Uterus (tissue), 4 donors: ENCODE data around the gene PLXNC1. TPM values are rescaled to one million over a fixed set of nuclear protein-coding genes. Genes with fewer than 3 reads are reported as not detected.

ENCODE experiments used
- DNase-seq, 2 donors: peaks; one replicate each; pipeline ENCODE4 v3.0.0-alpha.2; 2019 to 2020
- H3K27ac ChIP-seq, 2 donors: fragments of 200-600 bp; sonication (generic); 1 replicate in 1 of 2; 2 replicates in 1 of 2; pipeline ENCODE4 v1.5.1; 2016 to 2018
- H3K27me3 ChIP-seq, 2 donors: fragments of 200-600 bp; sonication (generic); one replicate each; pipeline ENCODE4 v1.5.1; 2018 to 2019; ENCODE audit warnings: control low read depth in 1 of 2
- H3K36me3 ChIP-seq, 2 donors: fragments of 200-600 bp; sonication (generic); one replicate each; pipeline ENCODE4 v1.5.1; 2019; ENCODE audit warnings: control low read depth in 1 of 2
- H3K4me1 ChIP-seq, 2 donors: fragments of 200-600 bp; sonication (generic); one replicate each; pipeline ENCODE4 v1.5.1; 2018 to 2019; ENCODE audit warnings: control low read depth in 1 of 2
- H3K4me3 ChIP-seq, 2 donors: fragments of 200-600 bp; sonication (generic); 1 replicate in 1 of 2; 2 replicates in 1 of 2; pipeline ENCODE4 v1.5.1; 2018 to 2019; ENCODE audit warnings: mild to moderate bottlenecking in 1 of 2
- H3K9me3 ChIP-seq, 2 donors: fragments of 200-600 bp; sonication (generic); one replicate each; pipeline ENCODE4 v1.5.1; 2019; ENCODE audit warnings: control low read depth in 1 of 2
- CTCF ChIP-seq, 4 experiments: fragments of 200-600 bp in 2 of 4; fragments of 450-650 bp in 2 of 4; sonication (generic) in 2 of 4; IDR thresholded peaks; one replicate each; pipeline ENCODE4 v1.5.1; 2016 to 2019; ENCODE audit warnings: antibody characterized with exemption in 4 of 4, mild to moderate bottlenecking in 2 of 4, moderate library complexity in 1 of 4
- POLR2A ChIP-seq, 2 donors: fragments of 450-650 bp; IDR thresholded peaks; one replicate each; pipeline ENCODE4 v1.6.1; 2016; ENCODE audit warnings: antibody characterized with exemption in 2 of 2, mild to moderate bottlenecking in 1 of 2, moderate library complexity in 1 of 2
- intact Hi-C: fragments of 100-400 bp; cut with DNase I; formaldehyde crosslinking; loops from one replicate; pipeline ENCODE4 v1.15.1; 2023; ENCODE audit warnings: low total_unique reads
- total RNA-seq, 4 donors: library from RNA; depleted of rRNA in 3 of 4; stranded (reverse); fragments of >200 nt in 3 of 4; gene quantifications; one replicate each; pipeline versions ENCODE4 v1.1.0 to v1.2.4, GENCODE V29; 2014 to 2023
- donor health status: DM: yes; HTN: yes; CAD: no.

The PLXNC1 gene
- total RNA-seq = 10 to 100 TPM; 11.6 to 23.8 (median 16.3) TPM

GRCh38 chr12:94147991-94148738 is at the start of gene PLXNC1:
PLXNC1 (plus strand) TSS chr12:94148577; CDS start chr12:94148972, 395 bp downstream.
- peak within 1 kb of the TSS; percentile 53 to 59 for H3K27ac ChIP-seq
- H3K4me3 ChIP-seq = peak within 1 kb of the TSS; percentile 43 to 67
- intact Hi-C loops = loop anchor here (5.0 kb wide), 1 partner anchor 389 kb away; no protein-coding TSS in a partner anchor
- peak; percentile 43 to 46 for DNase-seq
- no peaks in the 10 kb centered on the region for H3K4me1 ChIP-seq
- no peaks in the 10 kb centered on the region for H3K9me3 ChIP-seq
- H3K36me3 ChIP-seq = no peaks in the 10 kb centered on the region
- no peaks in the 10 kb centered on the region for H3K27me3 ChIP-seq
- TF ChIP-seq CTCF (IDR thresholded peaks at IDR 0.05) (no peak), POLR2A (IDR thresholded peaks at IDR 0.05) (no peak)

- no peaks in the 10 kb centered on the region for H3K27me3 ChIP-seq
- H3K36me3 ChIP-seq = no peaks in the 10 kb centered on the region
- no peak overlapping the region for H3K4me3 ChIP-seq
- intact Hi-C loops = no loop called here
- no peaks in the 10 kb centered on the region for H3K9me3 ChIP-seq
- no peak for DNase-seq
- TF ChIP-seq CTCF (IDR thresholded peaks at IDR 0.05) (no peak), POLR2A (IDR thresholded peaks at IDR 0.05) (no peak)
- H3K27ac ChIP-seq = no peak overlapping the region
- no peaks in the 10 kb centered on the region for H3K4me1 ChIP-seq
Observed at GRCh38 chr12:94099191-94099590, 49.2 kb upstream of the PLXNC1 start.

- Histone ChIP-seq H3K27ac (peak overlapping the region in 1 of 2 donors; percentile 42), H3K9me3 (no peaks in the 10 kb centered on the region), H3K4me1 (no peaks in the 10 kb centered on the region), H3K27me3 (no peaks in the 10 kb centered on the region), H3K36me3 (no peaks in the 10 kb centered on the region), H3K4me3 (no peak overlapping the region)
- TF ChIP-seq CTCF (IDR thresholded peaks at IDR 0.05) (no peak), POLR2A (IDR thresholded peaks at IDR 0.05) (no peak)
- intact Hi-C loops = loop anchor here (2.0 to 10.0 kb wide), 3 partner anchors 325 to 597 kb away; no protein-coding TSS in a partner anchor
- DNase-seq = peak in 1 of 2 donors; percentile 38
Observed at GRCh38 chr12:94099632-94100031, 48.7 kb upstream of the PLXNC1 start.

GRCh38 chr12:94100211-94100627 is 48.2 kb upstream of the PLXNC1 start:
- H3K36me3 ChIP-seq = no peaks in the 10 kb centered on the region
- no peak for TF ChIP-seq POLR2A (IDR thresholded peaks at IDR 0.05)
- no peak for TF ChIP-seq CTCF (IDR thresholded peaks at IDR 0.05)
- intact Hi-C loops = loop anchor here (2.0 to 10.0 kb wide), 3 partner anchors 325 to 598 kb away; no protein-coding TSS in a partner anchor
- H3K27me3 ChIP-seq = no peaks in the 10 kb centered on the region
- no peaks in the 10 kb centered on the region for H3K9me3 ChIP-seq
- peak; percentile 62 to 70 for DNase-seq
- no peak overlapping the region for H3K4me3 ChIP-seq
- peak overlapping the region; percentile 42 to 56 for H3K27ac ChIP-seq
- H3K4me1 ChIP-seq = no peaks in the 10 kb centered on the region
